DND-41 (cell line): Measurements from ENCODE around the gene ME3.

ENCODE experiments used
- ATAC-seq: fragments of 200-7000 bp; cut with Tn5 transposase; 3 replicates; pipeline ENCODE4 v1.9.1; 2021; ENCODE audit warnings: low read depth; ENCODE audit not compliant: insufficient read depth
- DNase-seq: peaks from one replicate; pipeline ENCODE4 v3.0.0-alpha.2; 2020
- H2AFZ ChIP-seq: 2 replicates; pipeline ENCODE4 v1.6.0; 2012; ENCODE audit warnings: low read depth, low read length
- H3K27ac ChIP-seq: 2 replicates; pipeline ENCODE4 v1.5.1; 2012; ENCODE audit warnings: low read length, inconsistent platforms
- H3K27me3 ChIP-seq: fragments of 200-600 bp; sonication (generic); 2 replicates; pipeline ENCODE4 v1.6.0; 2012; ENCODE audit warnings: low read length, mild to moderate bottlenecking, inconsistent platforms; ENCODE audit not compliant: insufficient read depth, poor library complexity
- H3K36me3 ChIP-seq: 2 replicates; pipeline ENCODE4 v1.5.1; 2012; ENCODE audit warnings: low read length, inconsistent platforms; ENCODE audit not compliant: insufficient read depth
- H3K4me1 ChIP-seq: 2 replicates; pipeline ENCODE4 v1.5.1; 2012; ENCODE audit warnings: mild to moderate bottlenecking, low read length; ENCODE audit not compliant: insufficient read depth
- H3K4me2 ChIP-seq: 2 replicates; pipeline ENCODE4 v1.6.0; 2012; ENCODE audit warnings: mild to moderate bottlenecking, moderate library complexity, low read length, inconsistent platforms; ENCODE audit not compliant: insufficient read depth
- H3K4me3 ChIP-seq, 2 experiments: fragments of 200-600 bp in 1 of 2; shearing (Covaris generic) in 1 of 2; 2 replicates each; pipeline ENCODE4 v1.5.1; 2012 to 2016; ENCODE audit warnings: inconsistent platforms in 2 of 2, low read length in 2 of 2, mild to moderate bottlenecking in 2 of 2, low read depth in 1 of 2, moderate library complexity in 1 of 2
- H3K79me2 ChIP-seq: 2 replicates; pipeline ENCODE4 v1.6.0; 2012; ENCODE audit warnings: low read length, inconsistent platforms; ENCODE audit not compliant: insufficient read depth
- H3K9ac ChIP-seq: 2 replicates; pipeline ENCODE4 v1.6.0; 2012; ENCODE audit warnings: low read depth, mild to moderate bottlenecking, inconsistent platforms, low read length, moderate library complexity
- H3K9me3 ChIP-seq: 2 replicates; pipeline ENCODE4 v1.5.1; 2012; ENCODE audit warnings: low read length, moderate library complexity, mild to moderate bottlenecking, inconsistent platforms; ENCODE audit not compliant: insufficient read depth, severe bottlenecking
- H4K20me1 ChIP-seq: 2 replicates; pipeline ENCODE4 v1.6.0; 2012; ENCODE audit warnings: low read length; ENCODE audit not compliant: insufficient read depth
- CTCF ChIP-seq: IDR thresholded peaks from 2 replicates; pipeline ENCODE4 v1.5.1; 2012; ENCODE audit warnings: borderline replicate concordance, low read length, moderate library complexity, mild to moderate bottlenecking; ENCODE audit not compliant: poor library complexity, severe bottlenecking; ENCODE audit errors: extremely low read depth
- EZH2 ChIP-seq: IDR thresholded peaks from 3 replicates; pipeline ENCODE4 v1.6.1; 2012; ENCODE audit warnings: borderline replicate concordance, low read depth, mild to moderate bottlenecking, moderate library complexity, low read length, inconsistent platforms; ENCODE audit not compliant: severe bottlenecking

The ME3 gene

GRCh38 chr11:86537541-86538222 is 134.7 kb downstream of the ME3 start:
- Histone ChIP-seq H3K9ac (no peak overlapping the region), H3K27me3 (no peaks in the 10 kb centered on the region), H3K4me1 (no peaks in the 10 kb centered on the region), H3K79me2 (no peaks in the 10 kb centered on the region), H3K36me3 (no peaks in the 10 kb centered on the region), H2AFZ (no peak overlapping the region), H4K20me1 (no peaks in the 10 kb centered on the region), H3K27ac (no peak overlapping the region), H3K4me2 (no peak overlapping the region), H3K9me3 (no peaks in the 10 kb centered on the region), H3K4me3 (no peak overlapping the region)
- TF ChIP-seq CTCF (no peak), EZH2 (no peak)
- no peak for DNase-seq
- no peak for ATAC-seq

- no peak for ATAC-seq
Measured at GRCh38 chr11:86535773-86536172, 136.6 kb downstream of the ME3 start.

GRCh38 chr11:86524620-86525352 is 147.6 kb downstream of the ME3 start:
- ATAC-seq (no peak), DNase-seq (no peak)
- no peaks in the 10 kb centered on the region for H3K9me3 ChIP-seq
- no peak overlapping the region for H2AFZ ChIP-seq
- no peak overlapping the region for H3K4me3 ChIP-seq
- no peaks in the 10 kb centered on the region for H4K20me1 ChIP-seq
- H3K27me3 ChIP-seq: no peaks in the 10 kb centered on the region
- H3K4me1 ChIP-seq: no peaks in the 10 kb centered on the region
- no peak overlapping the region for H3K27ac ChIP-seq
- H3K4me2 ChIP-seq: no peak overlapping the region
- H3K79me2 ChIP-seq: no peaks in the 10 kb centered on the region
- H3K36me3 ChIP-seq: no peaks in the 10 kb centered on the region
- TF ChIP-seq EZH2 (no peak), CTCF (no peak)
- H3K9ac ChIP-seq: no peak overlapping the region

More at GRCh38 chr11:86535773-86536172, 136.6 kb downstream of the ME3 start:
- Histone ChIP-seq H3K27ac (no peak overlapping the region), H3K4me1 (no peaks in the 10 kb centered on the region), H3K4me2 (no peak overlapping the region), H4K20me1 (no peaks in the 10 kb centered on the region), H3K9me3 (no peaks in the 10 kb centered on the region), H3K9ac (no peak overlapping the region), H3K27me3 (no peaks in the 10 kb centered on the region), H2AFZ (no peak overlapping the region), H3K4me3 (no peak overlapping the region), H3K79me2 (no peaks in the 10 kb centered on the region), H3K36me3 (no peaks in the 10 kb centered on the region)
- no peak for TF ChIP-seq CTCF
- TF ChIP-seq EZH2: no peak
- DNase-seq: no peak
